GM12873 (cell line): Measurements from ENCODE around the gene IDE.

Source experiments
- CTCF ChIP-seq: IDR thresholded peaks from 2 replicates; pipeline ENCODE4 v1.5.1; 2012; ENCODE audit warnings: low read depth, mild to moderate bottlenecking, moderate library complexity, low read length, control low read depth; ENCODE audit not compliant: insufficient read depth; ENCODE audit errors: missing control alignments

IDE gene

GRCh38 chr10:92572362-92573090 is 1.4 kb downstream of the IDE start:
- TF ChIP-seq CTCF = no peak

- no peak for TF ChIP-seq CTCF
Measured at GRCh38 chr10:92571649-92572048, 2.2 kb downstream of the IDE start.

DNA sequence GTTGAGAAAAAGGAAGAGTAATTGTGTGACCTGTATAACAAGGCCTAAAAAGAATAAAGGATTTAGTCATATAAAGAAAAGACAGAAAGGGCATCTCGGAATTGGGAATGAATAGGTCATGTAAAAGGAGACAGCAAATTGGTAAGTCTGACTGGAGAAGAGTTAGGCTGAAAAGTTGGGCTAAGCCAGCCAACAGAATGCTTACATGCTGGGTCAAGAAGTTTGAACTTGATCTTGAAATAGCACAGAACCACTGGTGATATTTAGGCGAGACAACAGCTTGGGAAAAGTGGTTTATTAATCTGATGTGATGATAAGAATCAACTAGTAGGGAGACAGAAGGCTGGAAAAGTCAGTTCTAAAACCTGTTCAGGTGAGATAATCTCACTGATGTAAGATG is 4.8 kb downstream of the IDE start:
- TF ChIP-seq CTCF = no peak

DNA sequence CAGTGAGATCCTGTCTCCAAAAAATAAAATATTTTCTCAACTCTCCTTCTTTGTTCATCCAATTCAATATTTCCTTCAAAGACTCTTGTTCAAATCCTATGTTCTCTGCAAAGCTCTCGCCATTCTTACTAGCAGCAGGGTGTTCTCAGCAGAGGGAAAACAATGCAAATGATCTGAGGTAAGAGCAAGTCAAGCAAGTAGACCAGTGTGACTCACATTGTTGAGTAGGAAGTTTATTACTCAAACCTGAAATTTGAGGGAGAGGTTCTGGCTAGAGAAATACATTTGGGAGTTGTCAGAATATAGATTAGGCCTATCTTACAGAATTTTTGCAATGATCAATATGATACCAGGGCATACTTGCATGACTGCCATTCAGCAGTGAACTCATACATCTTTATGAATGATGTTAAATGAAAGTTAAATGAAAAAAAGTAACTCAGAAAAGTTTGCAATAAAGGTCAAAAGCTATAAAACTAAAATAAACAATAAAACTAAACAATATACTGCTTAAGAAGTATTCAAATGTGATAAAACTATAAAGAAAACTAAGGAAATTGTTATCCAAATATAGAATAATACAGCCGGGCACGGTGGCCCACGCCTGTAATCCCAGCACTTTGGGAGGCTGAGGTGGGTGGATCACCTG is 5.8 kb downstream of the IDE start:
- TF ChIP-seq CTCF = no peak

GRCh38 chr10:92562424-92562823 is 11.5 kb downstream of the IDE start:
- no peak for TF ChIP-seq CTCF

DNA sequence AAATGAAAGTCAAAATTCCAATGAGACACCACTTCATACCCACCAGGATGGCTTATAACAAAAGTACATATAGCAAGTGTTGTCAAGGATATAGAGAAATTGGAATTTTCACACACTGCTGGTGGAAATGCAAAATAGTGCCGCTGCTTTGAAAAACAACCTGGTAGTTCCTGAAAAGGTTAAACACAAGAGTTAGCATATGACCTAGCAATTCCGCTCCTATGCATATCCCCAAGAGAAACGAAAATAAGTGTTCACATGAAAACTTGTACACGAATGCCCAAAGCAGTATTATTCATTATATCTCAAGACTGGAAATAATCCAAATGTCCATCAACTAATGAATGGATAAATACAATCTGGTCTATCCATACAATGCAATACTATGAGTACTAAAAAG is 14.8 kb downstream of the IDE start:
- no peak for TF ChIP-seq CTCF

DNA sequence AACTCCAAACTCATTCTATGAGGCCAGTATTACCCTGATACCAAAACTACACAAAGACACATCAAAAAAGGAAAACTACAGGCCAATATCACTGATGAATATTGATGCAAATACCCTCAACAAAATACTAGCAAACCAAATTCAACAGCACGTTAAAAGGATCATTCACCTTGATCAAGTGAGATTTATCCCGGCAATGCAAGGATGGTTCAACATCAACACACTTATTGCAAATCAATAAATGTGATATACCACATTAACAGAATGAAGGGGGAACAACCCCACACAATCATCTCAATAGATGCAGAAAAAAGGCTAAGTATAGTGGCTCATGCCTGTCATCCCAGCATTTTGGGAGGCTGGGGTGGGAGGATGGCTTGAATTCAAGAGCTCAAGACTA is 19.9 kb downstream of the IDE start:
- no peak for TF ChIP-seq CTCF
